HCT116 (cell line): Measurements from ENCODE around the gene SULT1A2. TPM values are rescaled to one million over a fixed set of nuclear protein-coding genes. Genes with fewer than 3 reads are reported as not detected.

ENCODE experiments used
- ATAC-seq: fragments of 200-7000 bp; cut with Tn5 transposase; 2 replicates; pipeline ENCODE4 v1.9.1; 2020; ENCODE audit warnings: mild to moderate bottlenecking, moderate library complexity
- BruUV-seq: library from RNA; stranded (reverse); fragments of 400-500 nt; replicated peaks from 2 replicates; lab custom pipeline; 2021; lab: Mats Ljungman, UMichigan
- CTCF ChIA-PET: fragments of 300-600 bp; sonication (Branson Sonifier 250); formaldehyde crosslinking; loops from one replicate; lab custom pipeline; 2021; ENCODE audit warnings: antibody characterized with exemption; lab: Charles Lee
- POLR2A ChIA-PET: fragments of 300-600, 350-600 bp; sonication (Branson Sonifier 250); formaldehyde crosslinking; loops from one replicate; lab custom pipeline; 2021; ENCODE audit warnings: antibody characterized with exemption; lab: Charles Lee
- RAD21 ChIA-PET, 2 experiments: fragments of 300-600 bp; sonication (Branson Sonifier 250); formaldehyde crosslinking; loops; one replicate each; lab custom pipeline; 2023; ENCODE audit warnings: low total read pairs in 2 of 2; ENCODE audit not compliant: uncharacterized antibody in 2 of 2, unreplicated experiment in 2 of 2, low non-redundant PET in 1 of 2; lab: Charles Lee
- DNase-seq: peaks from one replicate; pipeline ENCODE4 v3.0.0-alpha.2; 2010; ENCODE audit warnings: low read depth, low spot score
- H2AFZ ChIP-seq: fragments of 200-600 bp; shearing (Covaris generic), sonication (generic); 2 replicates; pipeline ENCODE4 v1.6.1; 2017; ENCODE audit warnings: low read depth, mixed run types, mixed read lengths, antibody characterized with exemption, low read length; ENCODE audit not compliant: poor library complexity, severe bottlenecking
- H3K27ac ChIP-seq: 2 replicates; pipeline ENCODE4 v1.5.1; 2012; ENCODE audit warnings: low read depth, low read length
- H3K27me3 ChIP-seq: fragments of 200-600 bp; sonication (generic); 2 replicates; pipeline ENCODE4 v1.6.1; 2016; ENCODE audit warnings: mixed run types, low read length, mixed read lengths; ENCODE audit not compliant: insufficient read depth
- H3K36me3 ChIP-seq, 2 experiments: fragments of 200-500 bp in 1 of 2; fragments of 200-600 bp in 1 of 2; sonication (Bioruptor generic) in 1 of 2; sonication (generic) in 1 of 2; 2 replicates each; pipeline versions ENCODE4 v1.5.1 to v1.6.1; 2014 to 2016; ENCODE audit warnings: low read length in 2 of 2, inconsistent platforms in 1 of 2, mixed read lengths in 1 of 2, mixed run types in 1 of 2; ENCODE audit not compliant: insufficient read depth in 2 of 2, control insufficient read depth in 1 of 2
- H3K4me1 ChIP-seq, 2 experiments: fragments of 200-600 bp in 1 of 2; sonication (generic) in 1 of 2; 2 replicates each; pipeline versions ENCODE4 v1.5.1 to v1.6.1; 2012 to 2017; ENCODE audit warnings: low read length in 2 of 2, inconsistent platforms in 1 of 2, mild to moderate bottlenecking in 1 of 2, mixed read lengths in 1 of 2, mixed run types in 1 of 2, moderate library complexity in 1 of 2; ENCODE audit not compliant: insufficient read depth in 2 of 2, control insufficient read depth in 1 of 2
- H3K4me2 ChIP-seq: fragments of 200-600 bp; sonication (generic); 2 replicates; pipeline ENCODE4 v1.6.1; 2017; ENCODE audit warnings: mixed run types, low read length, mixed read lengths
- H3K4me3 ChIP-seq, 2 experiments: fragments of 200-600 bp in 1 of 2; sonication (generic) in 1 of 2; replicated peaks in 1 of 2; 2 replicates each; pipeline ENCODE4 v1.5.1; 2011 to 2016; ENCODE audit warnings: low read length in 2 of 2, control low read depth in 1 of 2, low read depth in 1 of 2, mild to moderate bottlenecking in 1 of 2, mixed read lengths in 1 of 2, mixed run types in 1 of 2
- H3K79me2 ChIP-seq: fragments of 200-600 bp; sonication (generic); 2 replicates; pipeline ENCODE4 v1.6.1; 2017; ENCODE audit warnings: mild to moderate bottlenecking, mixed run types, low read length, moderate library complexity, mixed read lengths; ENCODE audit not compliant: insufficient read depth
- H3K9ac ChIP-seq: fragments of 200-600 bp; sonication (generic); 2 replicates; pipeline ENCODE4 v1.6.1; 2016; ENCODE audit warnings: low read length, mixed read lengths
- H3K9me2 ChIP-seq: fragments of 200-600 bp; sonication (generic), shearing (Covaris generic); 2 replicates; pipeline ENCODE4 v1.6.1; 2017; ENCODE audit warnings: mixed run types, mild to moderate bottlenecking, moderate library complexity; ENCODE audit not compliant: insufficient read depth
- H3K9me3 ChIP-seq, 2 experiments: fragments of 200-500 bp in 1 of 2; fragments of 200-600 bp in 1 of 2; sonication (Bioruptor generic) in 1 of 2; sonication (generic) in 1 of 2; 2 replicates each; pipeline ENCODE4 v1.6.1; 2014 to 2017; ENCODE audit warnings: low read length in 2 of 2, mixed read lengths in 2 of 2, inconsistent platforms in 1 of 2, low read depth in 1 of 2, mild to moderate bottlenecking in 1 of 2, mixed run types in 1 of 2, moderate library complexity in 1 of 2; ENCODE audit not compliant: control insufficient read depth in 1 of 2, insufficient read depth in 1 of 2
- H4K20me1 ChIP-seq: fragments of 200-600 bp; sonication (generic), shearing (Covaris generic); 2 replicates; pipeline ENCODE4 v1.6.1; 2017; ENCODE audit warnings: mixed run types, mild to moderate bottlenecking, moderate library complexity; ENCODE audit not compliant: insufficient read depth
- CEBPB ChIP-seq: IDR thresholded peaks from 2 replicates; pipeline ENCODE4 v1.6.1; 2012; ENCODE audit warnings: low read depth
- ELF1 ChIP-seq: IDR thresholded peaks from 2 replicates; pipeline ENCODE4 v1.6.1; 2012; ENCODE audit warnings: low read depth, borderline replicate concordance
- EZH2phosphoT487 ChIP-seq: fragments of 200-600 bp; IDR thresholded peaks from 2 replicates; pipeline ENCODE4 v1.6.1; 2018; ENCODE audit warnings: antibody characterized with exemption, borderline replicate concordance
- JUND ChIP-seq: IDR thresholded peaks from 2 replicates; pipeline ENCODE4 v1.6.1; 2012
- POLR2AphosphoS5 ChIP-seq: IDR thresholded peaks from 2 replicates; pipeline ENCODE4 v1.6.1; 2011; ENCODE audit warnings: mild to moderate bottlenecking, low read depth, low read length, moderate library complexity
- REST ChIP-seq: IDR thresholded peaks from 2 replicates; pipeline ENCODE4 v1.6.1; 2012; ENCODE audit warnings: low read depth
- TCF7L2 ChIP-seq: IDR thresholded peaks from 2 replicates; pipeline ENCODE4 v1.7.0; 2011; ENCODE audit warnings: borderline replicate concordance, inconsistent platforms; ENCODE audit not compliant: insufficient read depth, insufficient read length; ENCODE audit errors: extremely low read depth
- YY1 ChIP-seq: IDR thresholded peaks from 2 replicates; pipeline ENCODE4 v1.6.1; 2011; ENCODE audit warnings: low read length, low read depth, moderate library complexity, mild to moderate bottlenecking; ENCODE audit not compliant: insufficient replicate concordance; ENCODE audit errors: extremely low read depth
- ZFX ChIP-seq: fragments of 450-650 bp; IDR thresholded peaks from 2 replicates; pipeline ENCODE4 v1.6.1; 2017
- intact Hi-C: fragments of 100-400 bp; cut with micrococcal nuclease; formaldehyde crosslinking; loops from 2 replicates; pipeline ENCODE4 v1.10.0; 2022
- total RNA-seq: library from RNA; stranded (reverse); gene quantifications from one replicate; pipeline ENCODE4 v1.2.1, GENCODE V29; 2021; ENCODE audit not compliant: unreplicated experiment
- TF ChIP-seq, protein P1 (sequence below): IDR thresholded peaks from 2 replicates; pipeline ENCODE4 v1.6.1; 2012
- TF ChIP-seq, protein P2 (sequence below), 3 experiments: fragments of 200-600 bp in 1 of 3; sonication (generic) in 1 of 3; IDR thresholded peaks in 2 of 3; conservative IDR thresholded peaks in 1 of 3; 2 replicates each; pipeline ENCODE4 v1.5.1; 2012 to 2017; ENCODE audit warnings: low read depth in 2 of 3, low read length in 2 of 3, antibody characterized with exemption in 1 of 3, borderline replicate concordance in 1 of 3, control low read depth in 1 of 3, mild to moderate bottlenecking in 1 of 3, mixed read lengths in 1 of 3, mixed run types in 1 of 3, moderate library complexity in 1 of 3; ENCODE audit not compliant: insufficient read depth in 1 of 3

SULT1A2 gene
- total RNA-seq, 1 experiment from 2014 or later, result 1.9 TPM

GRCh38 chr16:28544998-28545397, 51.9 kb downstream of the SULT1A2 start:
- Histone ChIP-seq H4K20me1 (no peaks in the 10 kb centered on the region), H3K9ac (no peak overlapping the region), H3K79me2 (no peaks in the 10 kb centered on the region), H3K4me2 (no peak overlapping the region), H3K27ac (no peak overlapping the region), H2AFZ (no peak overlapping the region), H3K9me2 (no peaks in the 10 kb centered on the region), H3K4me1 (peaks cover 0 to 3% of the 10 kb centered on the region in 2 experiments; a peak in 1 of 4 replicates), H3K4me3 (no peak overlapping the region), H3K27me3 (no peaks in the 10 kb centered on the region), H3K9me3 (no peaks in the 10 kb centered on the region), H3K36me3 (no peaks in the 10 kb centered on the region)
- RAD21 ChIA-PET, result no interaction called here
- intact Hi-C loops, result loop anchor here (5.0 kb wide), 2 partner anchors 223 to 333 kb away; partner anchors contain the start of gene XPO6
- CTCF ChIA-PET, result no interaction called here
- BruUV-seq, result no TSS peak
- ATAC-seq (no peak), DNase-seq (no peak)
- TF ChIP-seq EZH2phosphoT487 (no peak), REST (no peak), CEBPB (no peak), JUND (no peak), ZFX (no peak), ELF1 (no peak), POLR2AphosphoS5 (no peak), TCF7L2 (no peak), YY1 (no peak)
- TF ChIP-seq, protein P1, sequence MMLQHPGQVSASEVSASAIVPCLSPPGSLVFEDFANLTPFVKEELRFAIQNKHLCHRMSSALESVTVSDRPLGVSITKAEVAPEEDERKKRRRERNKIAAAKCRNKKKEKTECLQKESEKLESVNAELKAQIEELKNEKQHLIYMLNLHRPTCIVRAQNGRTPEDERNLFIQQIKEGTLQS, result no peak
- TF ChIP-seq, protein P2, sequence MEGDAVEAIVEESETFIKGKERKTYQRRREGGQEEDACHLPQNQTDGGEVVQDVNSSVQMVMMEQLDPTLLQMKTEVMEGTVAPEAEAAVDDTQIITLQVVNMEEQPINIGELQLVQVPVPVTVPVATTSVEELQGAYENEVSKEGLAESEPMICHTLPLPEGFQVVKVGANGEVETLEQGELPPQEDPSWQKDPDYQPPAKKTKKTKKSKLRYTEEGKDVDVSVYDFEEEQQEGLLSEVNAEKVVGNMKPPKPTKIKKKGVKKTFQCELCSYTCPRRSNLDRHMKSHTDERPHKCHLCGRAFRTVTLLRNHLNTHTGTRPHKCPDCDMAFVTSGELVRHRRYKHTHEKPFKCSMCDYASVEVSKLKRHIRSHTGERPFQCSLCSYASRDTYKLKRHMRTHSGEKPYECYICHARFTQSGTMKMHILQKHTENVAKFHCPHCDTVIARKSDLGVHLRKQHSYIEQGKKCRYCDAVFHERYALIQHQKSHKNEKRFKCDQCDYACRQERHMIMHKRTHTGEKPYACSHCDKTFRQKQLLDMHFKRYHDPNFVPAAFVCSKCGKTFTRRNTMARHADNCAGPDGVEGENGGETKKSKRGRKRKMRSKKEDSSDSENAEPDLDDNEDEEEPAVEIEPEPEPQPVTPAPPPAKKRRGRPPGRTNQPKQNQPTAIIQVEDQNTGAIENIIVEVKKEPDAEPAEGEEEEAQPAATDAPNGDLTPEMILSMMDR (IDR thresholded peaks at IDR 0.05 in 2 of 3, conservative IDR thresholded peaks at IDR 0.05 in 1 of 3; ENCODE audit: borderline replicate concordance in 1 of 3, insufficient read depth in 1 of 3, low read depth in 2 of 3, low read length in 2 of 3), result no peak
- POLR2A ChIA-PET, result no interaction called here
